ENCODE data around the gene TTLL11. TPM values are rescaled to one million over a fixed set of nuclear protein-coding genes. Genes with fewer than 3 reads are reported as not detected.

TTLL11 gene
- total RNA-seq, 2 experiments from 2014 or later, result 3.3 to 6.9 TPM

- ChIA-PET POLR2A (no interaction called here), CTCF (ENCODE audit: unreplicated experiment) (interaction anchor here (0.5 kb wide), 1 partner anchor 8 kb away, joined by 9 read pairs; no protein-coding TSS in a partner anchor)
- intact Hi-C loops (cut with micrococcal nuclease; ENCODE audit: unreplicated experiment), result no loop called here
- Histone ChIP-seq H3K9me2 (ENCODE audit: insufficient read depth, low read length) (no peaks in the 10 kb centered on the region), H3K4me2 (ENCODE audit: low read length) (no peak overlapping the region), H4K20me1 (ENCODE audit: insufficient read depth, low read length) (no peaks in the 10 kb centered on the region), H3K36me3 (ENCODE audit: insufficient read depth, low read length) (no peaks in the 10 kb centered on the region), H3K27ac (ENCODE audit: low read depth, low read length, poor library complexity, severe bottlenecking) (no peak overlapping the region), H2AFZ (ENCODE audit: low read length) (no peak overlapping the region), H3K79me2 (ENCODE audit: insufficient read depth, low read depth, low read length) (no peaks in the 10 kb centered on the region), H3K4me1 (ENCODE audit: insufficient read depth, low read length, poor library complexity, severe bottlenecking) (no peaks in the 10 kb centered on the region), H3K9me3 (ENCODE audit: low read length) (no peaks in the 10 kb centered on the region), H3K4me3 (ENCODE audit: low read depth, low read length, poor library complexity, severe bottlenecking) (no peak overlapping the region)
- BruUV-seq (replicated peaks), result no TSS peak
- TF ChIP-seq EZH2phosphoT487 (IDR thresholded peaks at IDR 0.05; ENCODE audit: borderline replicate concordance, low read depth, low read length) (no peak), CTCF (conservative IDR thresholded peaks at IDR 0.05; ENCODE audit: low read length) (no peak)
- DNase-seq (ENCODE audit: low spot score), result no peak
Measured at GRCh38 chr9:122130837-122131236, 37.7 kb upstream of the TTLL11 start.

GRCh38 chr9:122129969-122130368 lies 36.9 kb upstream of the TTLL11 start:
- Histone ChIP-seq H3K9me2 (ENCODE audit: insufficient read depth, low read length) (no peaks in the 10 kb centered on the region), H4K20me1 (ENCODE audit: insufficient read depth, low read length) (no peaks in the 10 kb centered on the region), H3K4me1 (ENCODE audit: insufficient read depth, low read length, poor library complexity, severe bottlenecking) (no peaks in the 10 kb centered on the region), H3K79me2 (ENCODE audit: insufficient read depth, low read depth, low read length) (no peaks in the 10 kb centered on the region), H3K36me3 (ENCODE audit: insufficient read depth, low read length) (no peaks in the 10 kb centered on the region), H3K9me3 (ENCODE audit: low read length) (no peaks in the 10 kb centered on the region), H2AFZ (ENCODE audit: low read length) (no peak overlapping the region), H3K4me2 (ENCODE audit: low read length) (no peak overlapping the region), H3K4me3 (ENCODE audit: low read depth, low read length, poor library complexity, severe bottlenecking) (no peak overlapping the region), H3K27ac (ENCODE audit: low read depth, low read length, poor library complexity, severe bottlenecking) (no peak overlapping the region)
- intact Hi-C loops (cut with micrococcal nuclease; ENCODE audit: unreplicated experiment), result no loop called here
- TF ChIP-seq CTCF (conservative IDR thresholded peaks at IDR 0.05; ENCODE audit: low read length), result no peak
- no peak for TF ChIP-seq EZH2phosphoT487 (IDR thresholded peaks at IDR 0.05; ENCODE audit: borderline replicate concordance, low read depth, low read length)
- no peak for DNase-seq (ENCODE audit: low spot score)
- CTCF ChIA-PET (ENCODE audit: unreplicated experiment), result no interaction called here
- no TSS peak for BruUV-seq (replicated peaks)
- POLR2A ChIA-PET, result no interaction called here

- no peak for TF ChIP-seq EZH2phosphoT487 (IDR thresholded peaks at IDR 0.05; ENCODE audit: borderline replicate concordance, low read depth, low read length)
- TF ChIP-seq CTCF (conservative IDR thresholded peaks at IDR 0.05; ENCODE audit: low read length), result no peak
- no peaks in the 10 kb centered on the region for H3K36me3 ChIP-seq (ENCODE audit: insufficient read depth, low read length)
- no peaks in the 10 kb centered on the region for H3K9me2 ChIP-seq (ENCODE audit: insufficient read depth, low read length)
- H3K9me3 ChIP-seq (ENCODE audit: low read length), result no peaks in the 10 kb centered on the region
- H4K20me1 ChIP-seq (ENCODE audit: insufficient read depth, low read length), result no peaks in the 10 kb centered on the region
- no peak for DNase-seq (ENCODE audit: low spot score)
- H3K4me2 ChIP-seq (ENCODE audit: low read length), result no peak overlapping the region
- no peaks in the 10 kb centered on the region for H3K79me2 ChIP-seq (ENCODE audit: insufficient read depth, low read depth, low read length)
- POLR2A ChIA-PET, result no interaction called here
- CTCF ChIA-PET (ENCODE audit: unreplicated experiment), result no interaction called here
- intact Hi-C loops (cut with micrococcal nuclease; ENCODE audit: unreplicated experiment), result no loop called here
- no peak overlapping the region for H2AFZ ChIP-seq (ENCODE audit: low read length)
- H3K4me3 ChIP-seq (ENCODE audit: low read depth, low read length, poor library complexity, severe bottlenecking), result no peak overlapping the region
- BruUV-seq (replicated peaks), result no TSS peak
- H3K27ac ChIP-seq (ENCODE audit: low read depth, low read length, poor library complexity, severe bottlenecking), result no peak overlapping the region
- H3K4me1 ChIP-seq (ENCODE audit: insufficient read depth, low read length, poor library complexity, severe bottlenecking), result no peaks in the 10 kb centered on the region
Measured at GRCh38 chr9:122128969-122129343, 35.8 kb upstream of the TTLL11 start.
